ENCODE measurements around the gene TEDDM1. TPM values are rescaled to one million over a fixed set of nuclear protein-coding genes. Genes with fewer than 3 reads are reported as not detected.

TEDDM1 gene
- total RNA-seq, 1 donor from 2014 or later = not detected

- DNase-seq (ENCODE audit: low read depth) = no peak
Observed at GRCh38 chr1:182406012-182406411, 5.5 kb upstream of the TEDDM1 start.

DNA sequence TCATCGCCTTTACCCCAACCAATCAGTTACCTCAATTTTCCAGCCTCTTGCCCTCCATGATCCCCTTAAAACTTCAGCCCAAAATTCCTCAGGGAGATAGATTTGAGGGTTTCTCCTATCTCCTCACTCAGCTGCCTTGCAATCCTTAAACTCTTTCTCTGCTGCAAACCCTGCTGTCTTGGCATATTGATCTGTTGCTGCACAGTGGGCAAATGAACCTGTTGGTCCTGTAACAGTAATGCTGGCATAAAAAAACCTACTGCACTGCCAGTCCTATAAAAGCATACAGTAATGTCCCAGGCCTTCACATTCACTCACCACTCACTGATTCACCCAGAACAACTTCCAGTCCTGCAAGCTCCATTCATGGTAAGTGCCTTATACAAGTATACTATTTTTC lies 5.1 kb upstream of the TEDDM1 start:
- no peak for DNase-seq (ENCODE audit: low read depth)

DNA sequence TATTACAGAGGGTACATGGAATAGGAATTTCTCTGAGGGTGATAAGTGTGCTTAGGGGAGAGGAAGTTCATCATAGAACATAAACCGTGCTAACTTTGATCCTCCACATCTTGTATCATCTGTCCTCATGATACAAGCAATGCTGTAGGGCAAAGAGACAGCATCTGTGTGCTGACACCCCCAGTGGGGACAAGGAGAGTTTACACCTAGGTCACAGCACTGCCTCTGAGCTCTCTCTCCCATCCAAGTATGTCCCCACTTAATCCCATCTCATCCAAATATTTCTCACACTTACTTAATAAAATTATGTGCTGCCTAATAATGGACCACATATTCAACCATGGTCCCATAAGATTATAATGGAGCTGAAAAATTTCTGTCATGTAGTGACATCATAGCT lies 4.3 kb upstream of the TEDDM1 start:
- no peak for DNase-seq (ENCODE audit: low read depth)

DNA sequence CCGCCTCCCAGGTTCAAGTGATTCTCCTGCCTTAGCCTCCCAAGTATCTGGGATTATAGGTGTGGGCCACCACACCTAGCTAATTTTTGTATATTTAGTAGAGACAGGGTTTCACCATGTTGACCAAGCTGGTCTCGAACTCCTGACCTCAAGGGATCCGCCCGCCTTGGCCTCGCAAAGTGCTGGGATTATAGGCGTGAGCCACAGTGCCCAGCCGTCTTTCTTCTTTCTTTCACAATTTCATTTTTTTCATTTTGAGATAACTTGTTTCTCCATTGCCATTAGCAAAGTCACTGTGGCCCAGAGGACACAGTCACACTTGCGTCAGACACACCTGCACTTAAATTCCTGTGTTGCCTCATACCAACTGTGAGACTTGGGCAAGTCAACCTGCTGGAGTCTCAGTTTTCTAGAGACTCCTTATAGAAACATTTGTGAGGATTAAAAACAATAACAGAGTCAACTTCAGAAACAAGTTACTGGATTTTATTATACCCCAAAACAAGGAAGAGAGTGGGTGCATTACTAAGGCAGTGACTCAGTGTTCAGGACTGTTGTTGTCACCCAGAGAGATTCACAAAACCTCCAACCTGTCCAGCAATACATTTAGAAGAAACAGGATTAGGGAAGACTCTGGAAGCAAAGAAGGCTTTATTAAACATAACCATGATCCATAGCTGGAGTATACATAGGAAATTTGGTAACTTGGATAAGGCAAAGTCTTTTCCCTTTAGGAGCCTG lies 2.6 kb downstream of the TEDDM1 start:
- DNase-seq (ENCODE audit: low read depth) = peak; percentile 75

DNA sequence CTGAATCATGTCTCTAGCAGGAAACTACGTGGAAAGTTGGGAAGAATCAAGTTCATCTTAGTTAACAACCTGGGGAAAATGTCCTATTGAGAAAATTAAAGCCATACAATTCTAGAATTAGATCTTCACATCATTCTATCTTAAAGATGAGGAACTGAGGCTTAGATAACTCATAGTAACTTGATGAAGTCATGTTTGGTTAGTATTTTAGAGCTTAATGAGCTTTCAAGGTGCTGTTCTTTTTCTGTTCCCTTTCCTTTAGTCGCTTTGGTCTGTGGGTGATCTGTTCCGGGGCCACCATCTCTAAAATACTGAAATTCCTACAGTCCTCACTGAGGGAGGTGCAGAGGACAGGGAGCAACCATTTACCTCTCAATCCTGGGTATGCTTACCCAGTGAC lies 4.6 kb downstream of the TEDDM1 start:
- DNase-seq (ENCODE audit: low read depth) = no peak

- DNase-seq (ENCODE audit: low read depth) = no peak
Observed at GRCh38 chr1:182394055-182394775, 6.3 kb downstream of the TEDDM1 start.

- DNase-seq (ENCODE audit: low read depth) = no peak
Observed at GRCh38 chr1:182392050-182393028, 8.1 kb downstream of the TEDDM1 start.

DNA sequence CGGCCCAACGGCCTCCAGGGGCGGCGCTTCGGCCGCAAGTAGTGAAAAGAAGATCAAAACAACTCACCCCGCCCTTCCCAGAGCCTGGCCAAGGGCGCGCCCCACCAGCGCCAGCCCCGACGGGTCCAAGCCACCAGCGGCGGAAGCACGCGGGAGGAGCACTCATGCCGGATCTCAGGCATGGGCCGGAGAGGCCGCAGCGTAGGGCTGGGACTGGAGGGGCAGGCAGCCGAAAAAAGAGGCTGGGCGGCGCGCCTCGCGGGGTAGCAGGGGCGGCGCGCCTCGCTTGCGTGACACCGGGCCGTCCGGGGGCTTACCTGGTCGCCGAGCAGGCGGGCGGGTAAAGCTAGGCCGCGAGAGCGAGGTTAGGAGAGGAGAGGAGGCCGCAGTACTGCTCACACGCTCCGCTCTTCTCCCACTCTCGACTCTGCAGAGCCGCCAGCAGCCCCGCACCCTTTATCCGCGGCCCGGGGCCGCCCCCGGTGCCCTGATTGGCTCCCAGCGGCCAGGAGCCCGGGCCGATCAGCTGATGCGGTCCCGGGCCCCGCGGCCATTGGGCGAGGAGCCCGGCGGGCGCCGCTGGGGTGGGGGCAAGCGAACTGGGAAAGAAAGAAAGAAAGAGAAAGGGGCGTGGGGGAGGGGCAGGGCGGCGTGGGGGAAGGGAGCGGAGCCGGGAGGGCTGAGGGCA lies 9.0 kb downstream of the TEDDM1 start, which contains the start of gene GLUL:
GLUL (minus strand) TSS at position 429 of the 688 bp plus-strand sequence. CDS start 3,053 bp downstream, outside the sequence.
- DNase-seq (ENCODE audit: low read depth) = peak; percentile 72

GRCh38 chr1:182391028-182391361 lies 9.5 kb downstream of the TEDDM1 start:
- DNase-seq (ENCODE audit: low read depth) = no peak

DNA sequence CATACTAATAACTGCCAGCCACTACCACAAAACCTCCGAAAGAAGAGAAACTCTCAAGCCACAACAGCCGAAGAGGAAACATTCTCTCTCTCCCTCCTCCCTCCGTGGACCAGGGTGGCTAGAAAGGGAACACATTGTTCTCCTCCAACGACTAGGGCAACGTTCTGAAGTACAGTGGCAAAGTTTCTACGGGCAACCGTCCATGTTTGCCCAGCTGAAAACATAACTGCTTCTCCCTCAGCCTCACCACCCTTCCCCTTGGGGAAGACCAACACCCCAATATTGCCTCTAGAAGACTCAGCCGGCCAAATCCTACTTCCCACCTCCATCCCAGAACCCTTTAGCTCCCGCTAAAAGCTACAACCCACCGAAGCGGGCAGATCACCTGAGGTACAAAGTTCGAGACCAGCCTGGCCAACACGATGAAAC lies 10.8 kb downstream of the TEDDM1 start:
- no peak for DNase-seq (ENCODE audit: low read depth)

DNA sequence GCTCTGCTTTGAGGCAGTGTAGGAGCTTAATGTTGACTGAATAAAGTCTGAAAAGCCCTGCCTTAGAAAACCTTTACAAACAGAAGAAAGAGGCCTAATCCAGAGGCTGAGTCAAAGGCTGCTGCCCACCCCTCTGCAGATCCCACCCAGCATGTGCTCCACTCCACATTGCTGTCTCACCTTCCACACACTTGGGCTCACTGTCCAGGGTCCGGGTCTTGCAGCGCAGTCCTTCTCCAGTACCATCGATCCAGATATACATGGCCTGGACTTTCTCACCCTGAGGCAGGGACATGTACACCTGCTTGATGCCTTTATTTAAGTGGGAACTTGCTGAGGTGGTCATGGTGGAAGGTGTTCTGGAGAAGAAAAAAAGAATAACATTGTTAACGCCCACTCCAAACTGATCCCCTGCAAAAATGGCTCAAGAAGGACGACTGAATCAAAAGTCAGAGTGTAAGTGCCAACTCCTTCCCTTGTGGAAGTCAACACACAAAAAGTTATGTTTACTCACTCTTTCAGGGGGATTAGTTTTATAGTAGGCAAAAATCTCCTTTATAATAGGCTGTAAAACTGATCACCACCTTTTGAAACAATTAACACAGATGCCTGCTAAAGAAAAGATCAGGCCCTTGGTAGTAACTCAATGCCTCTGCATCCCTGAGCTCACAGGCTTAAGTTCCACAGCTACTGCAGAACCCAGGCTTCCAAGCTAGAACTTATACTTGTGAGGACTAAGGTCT lies 11.9 kb downstream of the TEDDM1 start:
- DNase-seq (ENCODE audit: low read depth) = no peak

GRCh38 chr1:182387566-182387965 lies 12.9 kb downstream of the TEDDM1 start:
- no peak for DNase-seq (ENCODE audit: low read depth)

DNA sequence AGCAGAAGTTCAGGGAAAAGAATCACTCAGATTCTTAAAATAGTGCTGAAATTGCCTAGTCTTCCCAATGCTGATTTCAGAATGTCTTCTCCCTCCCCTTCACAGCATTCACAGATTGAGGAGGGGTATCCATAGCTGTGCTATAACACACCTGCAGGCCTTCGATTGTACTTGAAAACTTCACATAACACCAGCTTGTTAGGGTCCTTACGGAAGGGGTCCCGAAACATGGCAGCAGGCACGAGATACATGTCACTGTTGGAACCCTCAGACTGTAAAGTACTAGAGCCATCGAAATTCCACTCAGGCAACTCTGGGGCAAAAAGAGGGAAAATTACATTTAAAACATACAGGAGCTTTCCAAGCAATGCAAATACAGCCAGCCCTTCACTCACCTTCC lies 13.5 kb downstream of the TEDDM1 start:
- DNase-seq (ENCODE audit: low read depth) = no peak

- no peak for DNase-seq (ENCODE audit: low read depth)
Observed at GRCh38 chr1:182385885-182386853, 14.3 kb downstream of the TEDDM1 start.

DNA sequence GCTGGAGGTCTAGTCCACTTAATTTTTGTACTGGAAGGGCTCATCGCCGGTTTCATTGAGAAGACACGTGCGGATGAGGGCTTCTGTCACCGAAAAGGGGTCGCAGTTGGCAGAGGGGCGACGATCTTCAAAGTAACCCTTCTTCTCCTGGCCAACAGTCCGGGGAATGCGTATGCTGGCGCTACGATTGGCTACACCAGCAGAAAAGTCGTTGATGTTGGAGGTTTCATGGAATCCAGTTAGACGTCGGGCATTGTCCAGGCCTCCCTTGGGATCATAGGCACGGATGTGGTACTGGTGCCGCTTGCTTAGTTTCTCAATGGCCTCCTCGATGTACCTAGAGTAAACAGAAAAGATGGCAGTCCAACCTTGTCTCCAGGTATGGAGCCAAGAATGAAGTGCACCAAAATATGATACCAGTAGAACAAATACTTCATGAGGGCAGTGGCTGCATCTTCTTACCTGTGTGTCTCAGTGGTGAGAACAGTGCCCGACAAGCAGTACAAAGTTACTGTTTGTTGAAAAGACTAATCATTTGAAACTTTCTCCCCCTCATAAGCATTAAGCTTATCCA lies 16.0 kb downstream of the TEDDM1 start:
- DNase-seq (ENCODE audit: low read depth) = no peak

DNA sequence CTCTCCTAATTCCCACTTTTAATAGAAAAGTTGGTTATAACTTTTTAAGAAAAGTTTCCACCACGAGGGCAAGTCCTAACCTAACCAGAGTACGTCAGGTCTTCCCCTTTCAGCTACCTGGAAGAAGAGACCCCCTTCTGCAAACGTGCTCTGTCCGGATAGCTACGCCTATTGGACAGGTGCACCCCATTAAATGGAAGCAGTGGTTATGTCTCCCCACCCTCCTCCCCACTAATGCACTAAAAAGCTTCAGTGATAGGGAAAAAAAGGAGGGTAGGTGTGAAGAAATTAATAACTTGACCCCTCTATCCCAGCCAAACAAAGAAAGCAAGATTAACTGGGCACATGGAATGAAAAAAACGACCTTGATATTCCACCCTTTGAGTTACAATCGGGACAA lies 16.5 kb downstream of the TEDDM1 start:
- DNase-seq (ENCODE audit: low read depth) = no peak

DNA sequence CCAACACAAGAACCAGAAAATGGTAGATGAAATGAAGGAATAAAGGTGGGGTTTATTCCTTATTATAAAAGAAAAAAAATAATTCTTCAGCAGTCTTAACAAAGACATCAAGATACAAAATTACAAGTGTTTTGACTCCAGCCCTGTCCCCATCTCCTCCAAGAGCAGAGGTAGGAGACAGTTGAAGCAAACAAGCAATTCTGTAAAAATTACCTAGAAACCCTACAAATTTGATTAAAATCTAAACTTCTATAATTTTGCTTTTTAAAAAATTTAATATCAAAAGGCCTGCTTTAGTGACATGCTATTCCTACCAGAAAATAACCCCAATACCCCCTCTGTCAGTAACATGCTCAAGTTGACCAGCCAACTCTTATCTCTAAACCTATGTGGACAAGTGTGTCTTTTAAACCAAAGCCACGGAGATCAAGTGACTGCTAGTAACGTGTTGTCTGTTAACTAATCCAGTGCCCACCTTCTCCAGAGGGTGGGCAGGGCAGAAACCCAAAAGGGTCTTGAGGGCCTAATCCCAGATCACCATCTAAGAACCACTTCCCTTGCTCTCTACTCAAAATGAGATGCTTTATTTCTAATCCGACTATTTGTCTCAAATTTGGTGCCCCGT lies 17.3 kb downstream of the TEDDM1 start:
- no peak for DNase-seq (ENCODE audit: low read depth)

DNA sequence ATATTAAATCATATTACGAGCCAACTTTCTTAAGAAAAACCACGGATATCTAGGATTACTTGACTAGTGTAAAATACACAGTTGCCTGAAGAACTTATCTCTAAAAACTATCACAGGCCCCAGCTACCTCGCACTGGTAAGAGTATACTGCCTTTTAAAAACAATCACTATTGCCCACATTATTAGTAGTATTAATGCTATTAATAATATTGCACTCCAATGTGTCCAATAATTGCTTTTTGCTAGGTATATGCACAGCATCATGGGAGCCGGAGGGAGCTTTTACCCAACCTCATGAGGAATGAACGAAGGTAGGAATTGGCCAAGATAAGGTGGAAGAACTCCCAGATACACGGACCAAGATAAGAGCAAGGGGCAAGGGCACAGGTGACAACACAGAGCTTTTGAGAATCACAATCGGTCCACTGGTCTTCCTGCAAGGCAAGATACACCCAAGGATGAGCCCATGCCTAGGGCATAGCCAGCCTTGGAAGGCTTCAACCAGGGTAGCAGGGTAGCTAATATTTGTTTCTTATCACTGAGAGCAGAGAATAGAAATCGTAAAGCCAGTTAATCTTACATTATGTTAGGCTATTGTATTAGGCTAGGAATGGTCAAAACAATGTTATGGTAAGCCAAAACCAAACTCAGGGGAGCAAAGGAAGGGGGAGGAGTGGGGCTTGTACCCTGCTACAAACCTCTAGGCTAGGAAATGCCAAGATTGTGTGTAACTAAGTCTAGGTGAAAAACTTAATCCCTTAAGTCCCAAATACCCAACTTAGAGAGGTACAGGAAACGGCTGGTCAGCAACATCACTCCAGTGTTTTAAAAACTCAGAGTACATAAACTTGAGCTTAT lies 18.3 kb downstream of the TEDDM1 start:
- no peak for DNase-seq (ENCODE audit: low read depth)

Measured in renal cortical epithelial cell (primary cell).